Mucosa of descending colon (tissue), 3 donors: ENCODE data around the gene LIMS4. TPM values are rescaled to one million over a fixed set of nuclear protein-coding genes. Genes with fewer than 3 reads are reported as not detected.
A peak's percentile ranks its signal among the peaks of the same experiment; 100 is the strongest.
"Not testable (repeated sequence)": the region's sequence is repeated elsewhere in the genome, so short reads cannot be mapped to it uniquely, and the experiment has no call there.

ENCODE experiments used
- ATAC-seq: fragments of 200-7000 bp; cut with Tn5 transposase; one replicate; pipeline ENCODE4 v1.9.1; 2020; ENCODE audit warnings: mild to moderate bottlenecking, moderate library complexity
- DNase-seq, 3 donors: peaks; one replicate each; pipeline ENCODE4 v3.0.0-alpha.2; 2020
- H3K36me3 ChIP-seq: fragments of 200-600 bp; one replicate; pipeline ENCODE4 v1.8.0; 2021; ENCODE audit warnings: low read depth, mild to moderate bottlenecking
- H3K4me1 ChIP-seq: fragments of 200-600 bp; one replicate; pipeline ENCODE4 v1.8.0; 2021; ENCODE audit warnings: low read depth, mild to moderate bottlenecking
- H3K4me3 ChIP-seq: fragments of 200-600 bp; one replicate; pipeline ENCODE4 v1.8.0; 2021; ENCODE audit warnings: mild to moderate bottlenecking
- H3K9me3 ChIP-seq: fragments of 200-600 bp; one replicate; pipeline ENCODE4 v1.8.0; 2021; ENCODE audit warnings: mild to moderate bottlenecking
- intact Hi-C, 2 donors: fragments of 100-400 bp; cut with DNase I in 1 of 2; cut with micrococcal nuclease in 1 of 2; formaldehyde crosslinking; loops; one replicate each; pipeline versions ENCODE4 v1.11.0 to v1.11.1; 2022; cut with DNase I, micrococcal nuclease
- long read RNA-seq, 2 donors: library from polyadenylated mRNA; unstranded; transcript quantifications; one replicate each; pipeline ENCODE4 v2.0.0, GENCODE V29; 2019 to 2021
- total RNA-seq, 3 donors: library from RNA; stranded (reverse); fragmentation: NEBNext Ultra II Directional in 2 of 3; extraction: Animal tissue kit (Norgen Biotek cat#: 25700) in 2 of 3; gene quantifications; one replicate each; pipeline versions ENCODE4 v1.2.1 to v1.2.4, GENCODE V29; 2021 to 2023
- donor health status: DM: no; HTN: no; CAD: no; lungs with moderate emphysema.
- donor health status: DM: no; HTN: no; CAD: no.
- donor health status: DM: no; HTN: yes; CAD: no.

The LIMS4 gene, protein sequence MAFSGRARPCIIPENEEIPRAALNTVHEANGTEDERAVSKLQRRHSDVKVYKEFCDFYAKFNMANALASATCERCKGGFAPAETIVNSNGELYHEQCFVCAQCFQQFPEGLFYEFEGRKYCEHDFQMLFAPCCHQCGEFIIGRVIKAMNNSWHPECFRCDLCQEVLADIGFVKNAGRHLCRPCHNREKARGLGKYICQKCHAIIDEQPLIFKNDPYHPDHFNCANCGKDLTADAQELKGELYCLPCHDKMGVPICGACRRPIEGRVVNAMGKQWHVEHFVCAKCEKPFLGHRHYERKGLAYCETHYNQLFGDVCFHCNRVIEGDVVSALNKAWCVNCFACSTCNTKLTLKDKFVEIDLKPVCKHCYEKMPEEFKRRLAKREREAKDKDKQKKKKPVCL
- total RNA-seq, result 1 to 10 TPM in 1 of 3 donors, under 1 TPM in 2; 0.65 to 1.4 (median 0.93) TPM
- long read RNA-seq, donor 1, result 0 reads
- long read RNA-seq, donor 2, partial matches to known transcripts, result 0 of 1 reads
- long read RNA-seq, donor 2, other reads (novel, unspliced or antisense), result 0 of 1 reads

- H3K9me3 ChIP-seq, H3K4me3 ChIP-seq, intact Hi-C loops, DNase-seq, H3K4me1 ChIP-seq, H3K36me3 ChIP-seq: not testable (repeated sequence)
- ATAC-seq, result peak; percentile 69
These were observed at the start of gene LIMS4 for GRCh38 chr2:110472171-110473058. TSS of gene LIMS4 (minus strand) at chr2:110472816. CDS start at chr2:110472778, 38 bp downstream.

DNA sequence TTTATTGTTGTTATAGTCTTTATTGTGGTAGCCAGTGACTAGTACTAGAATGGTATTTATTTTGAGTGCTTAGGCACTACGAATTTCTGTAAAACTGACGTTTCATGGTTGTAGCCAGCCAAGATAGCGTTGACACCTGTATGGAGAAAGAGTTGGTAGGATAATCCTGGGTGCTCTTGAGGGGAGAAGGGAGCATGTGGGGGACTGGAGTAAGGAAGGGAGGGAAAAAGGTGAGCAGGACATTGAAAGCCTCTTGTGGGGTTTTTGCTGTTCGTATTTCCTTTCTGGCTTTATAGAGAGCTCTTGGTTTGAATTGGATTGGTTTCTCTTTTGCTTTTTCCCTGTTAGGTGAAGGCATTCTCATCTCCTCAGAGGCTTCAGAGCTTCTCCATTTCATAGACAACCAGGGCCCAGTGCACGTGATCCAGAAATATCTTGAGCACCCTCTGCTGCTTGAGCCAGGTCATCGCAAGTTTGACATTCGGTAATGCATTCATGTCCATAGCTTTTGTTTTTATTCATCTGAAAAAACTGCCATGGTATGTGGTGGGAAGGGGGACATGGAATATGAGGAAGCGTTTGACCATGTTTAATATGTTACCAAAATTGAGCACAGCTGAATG is 27.2 kb upstream of the LIMS4 start:
- H3K9me3 ChIP-seq, DNase-seq, H3K36me3 ChIP-seq, intact Hi-C loops, H3K4me1 ChIP-seq, H3K4me3 ChIP-seq: not testable (repeated sequence)
- peak; percentile 92 for ATAC-seq

DNA sequence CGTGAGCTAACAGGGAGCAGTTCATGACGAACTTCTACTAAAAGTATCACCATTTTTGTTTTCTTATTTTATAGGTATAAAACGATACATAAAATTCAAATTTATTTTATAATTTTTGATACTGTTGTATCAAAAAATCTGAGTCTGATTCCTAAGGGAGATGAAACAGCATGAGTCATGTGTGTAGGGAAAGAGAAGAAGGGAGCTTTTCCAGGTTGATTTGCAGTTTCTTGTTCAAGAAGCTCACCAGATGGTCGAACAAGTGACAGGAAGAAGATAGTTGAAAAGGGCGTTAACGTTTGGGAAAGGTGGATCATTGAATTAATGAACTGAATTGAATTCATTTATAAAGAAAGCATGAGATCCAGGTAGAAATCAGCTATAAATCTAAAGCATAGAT is 23.4 kb upstream of the LIMS4 start:
- not testable (repeated sequence) for ATAC-seq

GRCh38 chr2:110494488-110494887 is 21.9 kb upstream of the LIMS4 start:
- H3K36me3 ChIP-seq, H3K9me3 ChIP-seq, intact Hi-C loops, H3K4me3 ChIP-seq, H3K4me1 ChIP-seq, ATAC-seq, DNase-seq: not testable (repeated sequence)

More for the DNA sequence above, 23.4 kb upstream of the LIMS4 start:
- intact Hi-C loops, H3K9me3 ChIP-seq, DNase-seq, H3K4me3 ChIP-seq, H3K36me3 ChIP-seq, H3K4me1 ChIP-seq: not testable (repeated sequence)

DNA sequence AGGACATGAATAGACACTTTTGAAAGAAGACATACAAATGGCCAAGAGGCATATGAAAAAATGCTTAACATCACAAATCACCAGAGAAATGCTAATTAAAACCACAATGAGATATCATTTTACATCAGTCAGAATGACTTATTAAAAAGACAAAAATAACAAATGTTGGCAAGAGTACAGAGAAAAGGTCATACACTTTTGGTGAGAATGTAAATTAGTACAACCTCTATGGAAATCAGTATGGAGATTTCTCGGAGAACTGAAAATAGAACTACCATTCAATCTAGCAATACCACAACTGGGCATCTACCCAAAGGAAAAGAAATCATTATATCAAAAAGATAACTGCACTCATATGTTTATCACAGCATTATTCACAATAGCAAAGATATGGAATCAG is 16.4 kb upstream of the LIMS4 start:
- intact Hi-C loops, H3K4me1 ChIP-seq, ATAC-seq, H3K9me3 ChIP-seq, H3K36me3 ChIP-seq, DNase-seq, H3K4me3 ChIP-seq: not testable (repeated sequence)

- H3K36me3 ChIP-seq, intact Hi-C loops, H3K4me3 ChIP-seq, ATAC-seq, DNase-seq, H3K4me1 ChIP-seq, H3K9me3 ChIP-seq: not testable (repeated sequence)
These were observed 10.1 kb upstream of the LIMS4 start for GRCh38 chr2:110482697-110483096.

GRCh38 chr2:110481200-110481599 is 8.6 kb upstream of the LIMS4 start:
- H3K4me1 ChIP-seq, DNase-seq, intact Hi-C loops, H3K9me3 ChIP-seq, H3K4me3 ChIP-seq, H3K36me3 ChIP-seq: not testable (repeated sequence)
- ATAC-seq, result peak; percentile 56

DNA sequence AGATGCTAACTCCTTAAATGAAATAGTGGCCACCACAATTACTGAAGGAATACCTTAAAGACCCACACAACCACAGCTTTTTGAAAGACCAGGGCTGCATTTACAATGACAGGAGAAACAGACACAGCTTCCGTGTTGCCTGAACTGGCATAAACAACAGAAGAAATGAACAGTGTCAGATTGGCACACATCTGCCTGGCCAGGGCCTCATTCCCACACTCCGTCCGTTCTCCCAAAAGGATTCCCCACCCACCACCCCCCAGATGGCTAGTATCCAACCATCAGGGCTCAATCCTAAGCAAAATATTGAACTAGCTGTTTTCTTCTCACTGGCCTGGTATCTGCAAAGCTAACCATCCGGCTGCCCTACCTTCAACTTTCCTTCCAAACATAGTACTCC is 7.5 kb upstream of the LIMS4 start:
- intact Hi-C loops, H3K4me3 ChIP-seq, H3K36me3 ChIP-seq, DNase-seq, ATAC-seq, H3K9me3 ChIP-seq, H3K4me1 ChIP-seq: not testable (repeated sequence)

- H3K36me3 ChIP-seq, H3K4me1 ChIP-seq, DNase-seq, H3K9me3 ChIP-seq, intact Hi-C loops, H3K4me3 ChIP-seq, ATAC-seq: not testable (repeated sequence)
These were observed 4.8 kb upstream of the LIMS4 start for GRCh38 chr2:110477370-110477769.

DNA sequence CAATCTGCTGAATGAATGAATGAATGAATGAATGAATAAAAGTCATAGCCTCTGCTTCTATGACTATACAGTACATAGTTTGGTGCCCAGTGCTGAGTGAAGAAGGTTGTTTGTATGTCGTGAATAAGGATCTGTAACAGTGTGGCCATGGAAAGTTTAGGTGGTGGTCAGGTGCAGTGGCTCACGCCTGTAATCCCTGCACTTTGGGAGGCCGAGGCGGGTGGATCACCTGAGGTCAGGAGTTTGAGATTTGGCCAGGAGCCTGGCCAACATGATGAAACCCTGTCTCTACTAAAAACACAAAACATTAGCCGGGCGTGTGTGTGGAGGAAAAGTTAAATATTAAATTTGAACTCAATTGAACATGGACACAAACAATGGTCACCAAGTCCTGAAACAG is 4.3 kb upstream of the LIMS4 start:
- ATAC-seq, intact Hi-C loops, H3K4me1 ChIP-seq: not testable (repeated sequence)

GRCh38 chr2:110475627-110476359 is 3.2 kb upstream of the LIMS4 start:
- DNase-seq, H3K4me3 ChIP-seq, H3K9me3 ChIP-seq, H3K4me1 ChIP-seq, intact Hi-C loops, ATAC-seq, H3K36me3 ChIP-seq: not testable (repeated sequence)

More for the DNA sequence above, 4.3 kb upstream of the LIMS4 start:
- not testable (repeated sequence) for H3K36me3 ChIP-seq, DNase-seq, H3K9me3 ChIP-seq, H3K4me3 ChIP-seq

- ATAC-seq, result peak; percentile 71
- DNase-seq, H3K36me3 ChIP-seq, intact Hi-C loops, H3K9me3 ChIP-seq, H3K4me3 ChIP-seq, H3K4me1 ChIP-seq: not testable (repeated sequence)
These were observed 2.3 kb upstream of the LIMS4 start for GRCh38 chr2:110474898-110475297.

DNA sequence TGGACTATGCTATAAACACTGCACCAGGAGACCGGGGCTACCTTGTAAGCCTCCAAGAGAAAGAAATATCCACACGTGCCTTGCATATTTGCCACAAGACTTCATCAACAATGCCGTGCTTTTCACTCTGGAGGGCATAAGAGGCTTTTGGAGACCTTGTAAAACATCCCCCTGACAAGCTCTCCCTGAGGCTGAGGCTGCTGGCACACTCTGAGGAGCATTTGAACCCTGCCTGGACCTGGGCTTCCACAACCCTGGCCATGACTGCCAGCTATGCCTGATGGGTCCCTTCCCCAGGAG is 393 bp upstream of the LIMS4 start:
- intact Hi-C loops, H3K36me3 ChIP-seq, H3K4me1 ChIP-seq, H3K9me3 ChIP-seq, H3K4me3 ChIP-seq, DNase-seq: not testable (repeated sequence)
- ATAC-seq, result peak; percentile 14
